Measurements from ENCODE around the gene VENTX. TPM values are rescaled to one million over a fixed set of nuclear protein-coding genes. Genes with fewer than 3 reads are reported as not detected.
A peak's percentile ranks its signal among the peaks of the same experiment; 100 is the strongest.

The VENTX gene
- total RNA-seq, 1 donor from 2014 or later = not detected

- TF ChIP-seq CTCF (conservative IDR thresholded peaks at IDR 0.05; ENCODE audit: low read depth, low read length) = no peak
- no peak overlapping the region for H3K4me3 ChIP-seq (ENCODE audit: low read depth, low read length)
- no peak for DNase-seq (ENCODE audit: low read depth)
Observed at GRCh38 chr10:133224076-133224475, 13.6 kb upstream of the VENTX start.

- TF ChIP-seq CTCF (conservative IDR thresholded peaks at IDR 0.05; ENCODE audit: low read depth, low read length) = no peak
- H3K4me3 ChIP-seq (ENCODE audit: low read depth, low read length) = peak overlapping the region; percentile 31
- no peak for DNase-seq (ENCODE audit: low read depth)
Observed at GRCh38 chr10:133224756-133225372, 12.8 kb upstream of the VENTX start.

- peak overlapping the region; percentile 31 for H3K4me3 ChIP-seq (ENCODE audit: low read depth, low read length)
- no peak for DNase-seq (ENCODE audit: low read depth)
- no peak for TF ChIP-seq CTCF (conservative IDR thresholded peaks at IDR 0.05; ENCODE audit: low read depth, low read length)
Observed at GRCh38 chr10:133225707-133226191, 11.9 kb upstream of the VENTX start.

GRCh38 chr10:133226251-133226808 lies 11.3 kb upstream of the VENTX start:
- H3K4me3 ChIP-seq (ENCODE audit: low read depth, low read length) = no peak overlapping the region
- TF ChIP-seq CTCF (conservative IDR thresholded peaks at IDR 0.05; ENCODE audit: low read depth, low read length) = peak; percentile 19
- DNase-seq (ENCODE audit: low read depth) = no peak

- DNase-seq (ENCODE audit: low read depth) = no peak
- H3K4me3 ChIP-seq (ENCODE audit: low read depth, low read length) = no peak overlapping the region
- TF ChIP-seq CTCF (conservative IDR thresholded peaks at IDR 0.05; ENCODE audit: low read depth, low read length) = no peak
Observed at GRCh38 chr10:133227256-133227655, 10.4 kb upstream of the VENTX start.

GRCh38 chr10:133229265-133230043 lies 8.2 kb upstream of the VENTX start:
- no peak for TF ChIP-seq CTCF (conservative IDR thresholded peaks at IDR 0.05; ENCODE audit: low read depth, low read length)
- no peak overlapping the region for H3K4me3 ChIP-seq (ENCODE audit: low read depth, low read length)
- no peak for DNase-seq (ENCODE audit: low read depth)
